ENCODE results near the gene ASTN2.

ASTN2 gene

DNA sequence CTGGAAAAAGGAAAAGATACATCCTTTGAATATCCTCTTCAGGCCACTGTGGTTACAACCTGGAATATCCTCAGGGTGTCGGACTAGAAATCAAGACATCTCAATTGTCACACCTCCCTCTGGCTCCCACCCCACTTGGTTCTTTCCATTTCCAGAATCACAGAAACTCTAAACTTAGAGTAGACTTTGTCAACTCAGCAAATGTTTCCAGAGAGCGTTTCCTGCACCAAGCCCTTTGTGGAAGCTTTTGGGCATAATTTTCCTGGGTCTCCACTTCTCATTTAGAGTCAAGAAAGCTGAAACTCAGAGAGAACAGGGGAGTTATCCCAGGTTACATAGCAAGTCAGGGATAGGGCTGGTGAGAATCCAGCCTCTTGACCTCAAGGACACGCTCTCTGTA is 108.8 kb downstream of the ASTN2 start:
- TF ChIP-seq, protein P1, sequence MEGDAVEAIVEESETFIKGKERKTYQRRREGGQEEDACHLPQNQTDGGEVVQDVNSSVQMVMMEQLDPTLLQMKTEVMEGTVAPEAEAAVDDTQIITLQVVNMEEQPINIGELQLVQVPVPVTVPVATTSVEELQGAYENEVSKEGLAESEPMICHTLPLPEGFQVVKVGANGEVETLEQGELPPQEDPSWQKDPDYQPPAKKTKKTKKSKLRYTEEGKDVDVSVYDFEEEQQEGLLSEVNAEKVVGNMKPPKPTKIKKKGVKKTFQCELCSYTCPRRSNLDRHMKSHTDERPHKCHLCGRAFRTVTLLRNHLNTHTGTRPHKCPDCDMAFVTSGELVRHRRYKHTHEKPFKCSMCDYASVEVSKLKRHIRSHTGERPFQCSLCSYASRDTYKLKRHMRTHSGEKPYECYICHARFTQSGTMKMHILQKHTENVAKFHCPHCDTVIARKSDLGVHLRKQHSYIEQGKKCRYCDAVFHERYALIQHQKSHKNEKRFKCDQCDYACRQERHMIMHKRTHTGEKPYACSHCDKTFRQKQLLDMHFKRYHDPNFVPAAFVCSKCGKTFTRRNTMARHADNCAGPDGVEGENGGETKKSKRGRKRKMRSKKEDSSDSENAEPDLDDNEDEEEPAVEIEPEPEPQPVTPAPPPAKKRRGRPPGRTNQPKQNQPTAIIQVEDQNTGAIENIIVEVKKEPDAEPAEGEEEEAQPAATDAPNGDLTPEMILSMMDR (IDR thresholded peaks at IDR 0.05; ENCODE audit: low read depth, low read length) = no peak
- no peak overlapping the region for H3K4me3 ChIP-seq (ENCODE audit: low read depth, low read length)

DNA sequence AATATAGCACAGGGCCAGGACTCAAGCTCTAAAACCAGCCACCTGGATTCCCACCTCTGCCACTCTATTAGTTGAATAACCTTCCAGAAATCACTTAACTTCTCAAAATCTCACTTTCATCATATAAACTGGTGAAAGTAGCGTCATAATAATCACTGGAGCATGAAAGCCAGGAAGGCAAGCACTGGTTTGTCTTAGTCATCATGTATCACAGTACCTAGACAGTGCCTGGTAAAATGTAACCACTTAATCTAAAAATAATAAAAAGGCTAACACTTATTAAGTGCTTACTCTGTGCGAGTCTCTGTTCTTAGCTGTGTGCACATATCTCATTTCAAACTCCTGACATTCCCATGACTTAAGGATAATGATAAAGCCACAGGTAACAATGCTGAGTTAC is 109.4 kb downstream of the ASTN2 start:
- no peak overlapping the region for H3K4me3 ChIP-seq (ENCODE audit: low read depth, low read length)
- TF ChIP-seq, protein P1 (IDR thresholded peaks at IDR 0.05; ENCODE audit: low read depth, low read length) = no peak

GRCh38 chr9:117304549-117304948 is 110.3 kb downstream of the ASTN2 start:
- no peak overlapping the region for H3K4me3 ChIP-seq (ENCODE audit: low read depth, low read length)
- TF ChIP-seq, protein P1 (IDR thresholded peaks at IDR 0.05; ENCODE audit: low read depth, low read length) = no peak

- TF ChIP-seq, protein P1 (IDR thresholded peaks at IDR 0.05; ENCODE audit: low read depth, low read length) = no peak
- no peak overlapping the region for H3K4me3 ChIP-seq (ENCODE audit: low read depth, low read length)
These were observed 111.1 kb downstream of the ASTN2 start for GRCh38 chr9:117303643-117304230.

DNA sequence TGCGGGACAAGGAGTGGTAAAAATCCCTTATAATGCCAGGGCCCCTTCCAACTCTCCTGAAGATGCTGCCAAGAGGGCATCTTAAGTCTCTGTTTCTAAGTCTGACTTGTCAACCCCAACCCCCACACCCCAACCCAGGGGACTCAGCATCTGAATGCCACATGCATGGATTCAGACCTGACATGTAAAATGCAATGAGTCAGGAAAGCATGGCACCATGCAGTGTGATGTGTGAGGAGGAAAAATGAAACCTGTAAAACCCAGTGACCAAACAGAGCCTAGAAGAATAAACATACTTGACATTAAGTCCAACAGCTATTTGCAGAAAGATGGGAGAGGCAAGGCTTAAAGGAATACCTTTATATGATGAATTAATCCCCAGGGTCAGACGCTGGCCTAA is 112.4 kb downstream of the ASTN2 start:
- TF ChIP-seq, protein P1 (IDR thresholded peaks at IDR 0.05; ENCODE audit: low read depth, low read length) = no peak

GRCh38 chr9:117300371-117301110 is 114.3 kb downstream of the ASTN2 start:
- H3K4me3 ChIP-seq (ENCODE audit: low read depth, low read length) = no peak overlapping the region
- TF ChIP-seq, protein P1 (IDR thresholded peaks at IDR 0.05; ENCODE audit: low read depth, low read length) = no peak

More for the DNA sequence above, 112.4 kb downstream of the ASTN2 start:
- no peak overlapping the region for H3K4me3 ChIP-seq (ENCODE audit: low read depth, low read length)

- TF ChIP-seq, protein P1 (IDR thresholded peaks at IDR 0.05; ENCODE audit: low read depth, low read length) = no peak
These were observed 118.4 kb downstream of the ASTN2 start for GRCh38 chr9:117296453-117296852.

More at GRCh38 chr9:117296453-117296852, 118.4 kb downstream of the ASTN2 start:
- no peak overlapping the region for H3K4me3 ChIP-seq (ENCODE audit: low read depth, low read length)
